ENCODE data around the gene DCN. TPM values are rescaled to one million over a fixed set of nuclear protein-coding genes. Genes with fewer than 3 reads are reported as not detected.
A peak's percentile ranks its signal among the peaks of the same experiment; 100 is the strongest.

The DCN gene
- total RNA-seq, 1 donor from 2014 or later = 2,230 TPM

DNA sequence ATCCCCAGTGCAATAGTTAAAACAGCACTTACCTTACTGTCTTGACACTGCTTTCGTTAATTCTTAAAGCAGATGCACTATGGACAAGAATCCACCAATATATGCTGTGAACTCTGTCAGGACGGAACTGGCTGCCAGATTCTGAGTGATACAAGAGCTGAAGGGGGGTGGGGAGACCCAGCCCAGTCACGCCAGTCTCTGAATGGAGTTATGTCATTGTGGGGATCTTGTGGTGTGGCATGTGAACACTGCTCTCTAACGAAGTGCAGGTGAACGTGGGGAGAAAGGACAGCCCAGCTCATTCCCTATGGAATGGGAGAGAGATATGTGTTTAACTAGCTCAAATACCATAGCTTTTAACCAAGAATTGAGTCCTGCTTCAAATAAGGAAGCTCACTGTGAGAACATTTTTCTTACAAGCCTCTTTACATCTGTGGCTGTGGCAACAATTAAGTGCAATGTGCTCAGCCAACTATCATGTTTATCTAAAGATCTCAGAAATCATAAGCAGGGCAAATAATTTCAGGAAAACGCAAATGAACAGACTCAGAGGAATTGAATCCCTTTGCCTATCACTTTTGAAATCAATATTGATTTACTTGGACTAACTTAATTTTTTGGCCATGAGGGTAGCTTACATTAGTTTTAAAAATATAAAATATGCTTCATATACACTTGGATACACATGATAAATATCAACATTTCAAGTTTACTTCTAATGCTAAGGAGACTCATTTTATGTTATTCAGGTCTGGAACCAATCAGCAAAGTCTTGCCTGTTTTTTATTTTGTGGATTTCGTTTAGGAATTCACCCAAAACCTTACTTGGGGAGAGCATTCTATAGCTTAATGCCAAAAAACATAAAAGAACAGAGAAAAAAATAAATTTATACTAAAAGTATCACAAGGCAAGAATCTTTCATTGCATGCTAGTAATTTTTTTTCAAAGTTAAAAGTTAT, 71.0 kb downstream of the DCN start, which contains the start of gene LUM:
Gene LUM, minus strand, starts transcription at position 129 of the 960 bp plus-strand sequence. CDS start 2,515 bp downstream, outside the sequence.
- no peak for DNase-seq (ENCODE audit: extremely low spot score, unreplicated experiment)
- Mint-ChIP-seq H3K27ac (ENCODE audit: unreplicated experiment) (peak within 1 kb of the TSS; percentile 89), H3K4me3 (ENCODE audit: unreplicated experiment) (peak within 1 kb of the TSS; percentile 83), H3K36me3 (ENCODE audit: unreplicated experiment) (peaks cover 11% of the 10 kb centered on the region), H3K9me3 (ENCODE audit: unreplicated experiment) (peaks cover 3% of the 10 kb centered on the region), H3K4me1 (ENCODE audit: unreplicated experiment) (peaks cover 46% of the 10 kb centered on the region), H3K27me3 (ENCODE audit: unreplicated experiment) (no peaks in the 10 kb centered on the region)
- TF ChIP-seq, protein P1, sequence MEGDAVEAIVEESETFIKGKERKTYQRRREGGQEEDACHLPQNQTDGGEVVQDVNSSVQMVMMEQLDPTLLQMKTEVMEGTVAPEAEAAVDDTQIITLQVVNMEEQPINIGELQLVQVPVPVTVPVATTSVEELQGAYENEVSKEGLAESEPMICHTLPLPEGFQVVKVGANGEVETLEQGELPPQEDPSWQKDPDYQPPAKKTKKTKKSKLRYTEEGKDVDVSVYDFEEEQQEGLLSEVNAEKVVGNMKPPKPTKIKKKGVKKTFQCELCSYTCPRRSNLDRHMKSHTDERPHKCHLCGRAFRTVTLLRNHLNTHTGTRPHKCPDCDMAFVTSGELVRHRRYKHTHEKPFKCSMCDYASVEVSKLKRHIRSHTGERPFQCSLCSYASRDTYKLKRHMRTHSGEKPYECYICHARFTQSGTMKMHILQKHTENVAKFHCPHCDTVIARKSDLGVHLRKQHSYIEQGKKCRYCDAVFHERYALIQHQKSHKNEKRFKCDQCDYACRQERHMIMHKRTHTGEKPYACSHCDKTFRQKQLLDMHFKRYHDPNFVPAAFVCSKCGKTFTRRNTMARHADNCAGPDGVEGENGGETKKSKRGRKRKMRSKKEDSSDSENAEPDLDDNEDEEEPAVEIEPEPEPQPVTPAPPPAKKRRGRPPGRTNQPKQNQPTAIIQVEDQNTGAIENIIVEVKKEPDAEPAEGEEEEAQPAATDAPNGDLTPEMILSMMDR (IDR thresholded peaks at IDR 0.05) = no peak

DNA sequence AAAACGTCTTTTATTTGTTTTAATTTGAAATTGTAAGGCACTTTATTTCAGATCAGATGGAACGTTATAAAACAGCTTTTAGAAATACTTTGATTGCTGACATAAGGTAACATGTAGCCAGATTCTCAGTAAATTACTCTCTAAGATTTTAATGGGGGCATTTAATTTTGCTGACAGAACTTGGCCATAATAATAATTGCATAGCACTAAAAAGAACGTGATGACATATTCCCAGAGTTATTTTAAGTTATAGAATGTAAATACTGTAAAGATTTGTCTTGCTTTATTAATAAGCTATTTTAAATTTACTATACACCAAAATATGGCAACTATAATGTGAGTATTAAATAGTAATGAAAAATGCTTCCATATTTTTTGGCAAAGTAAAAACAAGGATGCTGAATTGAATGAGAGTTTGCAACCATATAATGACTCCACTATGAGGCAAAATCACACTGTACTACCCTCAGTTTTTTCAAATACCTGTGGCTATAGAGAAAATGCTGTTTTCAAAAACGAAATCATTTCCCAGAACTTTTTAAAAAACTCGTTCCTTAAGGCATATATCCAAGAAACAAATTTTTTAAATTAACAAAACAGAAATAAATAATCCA, 72.2 kb downstream of the DCN start:
- H3K9me3 Mint-ChIP-seq (ENCODE audit: unreplicated experiment) = peaks cover 3% of the 10 kb centered on the region
- no peaks in the 10 kb centered on the region for H3K27me3 Mint-ChIP-seq (ENCODE audit: unreplicated experiment)
- H3K36me3 Mint-ChIP-seq (ENCODE audit: unreplicated experiment) = peaks cover 21% of the 10 kb centered on the region
- TF ChIP-seq, protein P1 (IDR thresholded peaks at IDR 0.05) = no peak
- no peak for DNase-seq (ENCODE audit: extremely low spot score, unreplicated experiment)
- peaks cover 59% of the 10 kb centered on the region for H3K4me1 Mint-ChIP-seq (ENCODE audit: unreplicated experiment)
- H3K27ac Mint-ChIP-seq (ENCODE audit: unreplicated experiment) = peak overlapping the region; percentile 89
- H3K4me3 Mint-ChIP-seq (ENCODE audit: unreplicated experiment) = peak overlapping the region; percentile 83

DNA sequence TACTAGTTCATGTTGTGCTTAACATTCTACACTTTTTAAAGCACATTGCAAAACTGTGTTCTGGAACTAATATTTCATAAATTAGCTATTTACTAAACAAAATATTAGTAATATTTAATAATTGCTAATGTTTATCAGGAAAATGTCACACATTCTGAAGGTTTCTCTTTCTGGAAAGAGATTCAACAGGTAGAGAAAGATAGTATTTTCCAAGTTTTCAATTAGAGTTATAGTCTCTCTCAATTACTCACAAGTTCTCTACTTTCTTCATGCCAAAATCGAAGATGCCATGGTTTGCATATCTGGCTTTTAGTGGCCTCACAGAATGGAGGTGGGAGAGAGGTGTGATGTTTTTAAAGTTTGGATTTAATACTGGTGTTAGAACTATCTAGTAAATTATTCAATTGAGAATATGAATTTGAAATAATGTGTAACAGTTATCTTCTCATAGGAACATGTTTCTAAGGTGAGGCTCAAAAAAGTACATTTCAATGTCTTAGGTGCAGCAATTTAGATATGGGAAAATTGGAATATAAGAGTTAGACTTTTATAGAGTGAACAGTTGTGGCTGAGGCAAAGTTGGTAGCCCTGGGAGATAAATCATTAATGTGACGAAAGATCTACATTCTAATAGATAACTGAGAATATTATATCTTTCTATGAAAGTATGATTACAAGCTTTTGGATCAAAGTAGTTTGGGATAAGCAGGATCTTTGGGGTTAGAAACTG, 72.9 kb downstream of the DCN start:
- Mint-ChIP-seq H3K27ac (ENCODE audit: unreplicated experiment) (peak overlapping the region; percentile 89), H3K9me3 (ENCODE audit: unreplicated experiment) (peaks cover 9% of the 10 kb centered on the region), H3K4me3 (ENCODE audit: unreplicated experiment) (peak overlapping the region; percentile 83), H3K27me3 (ENCODE audit: unreplicated experiment) (no peaks in the 10 kb centered on the region), H3K4me1 (ENCODE audit: unreplicated experiment) (peaks cover 62% of the 10 kb centered on the region), H3K36me3 (ENCODE audit: unreplicated experiment) (peaks cover 28% of the 10 kb centered on the region)
- TF ChIP-seq, protein P1 (IDR thresholded peaks at IDR 0.05) = no peak
- no peak for DNase-seq (ENCODE audit: extremely low spot score, unreplicated experiment)

DNA sequence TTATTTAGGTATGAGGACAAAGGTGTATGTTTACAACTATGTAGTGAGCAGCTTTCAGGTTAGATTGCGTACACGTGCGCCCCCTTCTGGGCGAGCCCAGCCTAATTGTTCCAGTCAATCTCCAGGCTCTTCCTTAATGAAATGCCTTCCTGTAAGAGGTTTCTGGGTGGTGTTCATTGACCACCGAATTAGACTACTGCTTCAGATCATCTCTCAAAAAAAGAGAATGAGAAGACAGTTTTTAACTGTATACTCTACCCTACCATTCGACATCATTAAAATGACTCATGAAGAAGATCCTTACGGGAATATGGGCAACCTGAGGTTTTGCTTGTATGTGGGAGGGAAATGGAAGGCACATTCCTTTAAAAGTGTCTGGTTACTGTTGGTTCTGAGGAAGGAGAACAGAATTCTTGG, 73.5 kb downstream of the DCN start:
- peak overlapping the region; percentile 84 for H3K27ac Mint-ChIP-seq (ENCODE audit: unreplicated experiment)

More for the DNA sequence above, 73.5 kb downstream of the DCN start:
- H3K36me3 Mint-ChIP-seq (ENCODE audit: unreplicated experiment) = peaks cover 32% of the 10 kb centered on the region
- DNase-seq (ENCODE audit: extremely low spot score, unreplicated experiment) = peak; percentile 88
- peaks cover 9% of the 10 kb centered on the region for H3K9me3 Mint-ChIP-seq (ENCODE audit: unreplicated experiment)
- TF ChIP-seq, protein P1 (IDR thresholded peaks at IDR 0.05) = peak; percentile 87
- peak overlapping the region; percentile 83 for H3K4me3 Mint-ChIP-seq (ENCODE audit: unreplicated experiment)
- H3K27me3 Mint-ChIP-seq (ENCODE audit: unreplicated experiment) = no peaks in the 10 kb centered on the region
- H3K4me1 Mint-ChIP-seq (ENCODE audit: unreplicated experiment) = peaks cover 66% of the 10 kb centered on the region
